Loucy (cell line): ENCODE data around the gene KCNJ5.

ENCODE experiments used
- EZH2phosphoT487 ChIP-seq: fragments of 200-600 bp; IDR thresholded peaks from 2 replicates; pipeline ENCODE4 v1.6.1; 2018; ENCODE audit warnings: antibody characterized with exemption, mild to moderate bottlenecking, moderate library complexity, borderline replicate concordance
- TF ChIP-seq, protein P1 (sequence below): fragments of 200-600 bp; sonication (generic); conservative IDR thresholded peaks from 2 replicates; pipeline ENCODE4 v1.5.1; 2014; ENCODE audit warnings: mild to moderate bottlenecking, antibody characterized with exemption, low read length

- TF ChIP-seq, protein P1, sequence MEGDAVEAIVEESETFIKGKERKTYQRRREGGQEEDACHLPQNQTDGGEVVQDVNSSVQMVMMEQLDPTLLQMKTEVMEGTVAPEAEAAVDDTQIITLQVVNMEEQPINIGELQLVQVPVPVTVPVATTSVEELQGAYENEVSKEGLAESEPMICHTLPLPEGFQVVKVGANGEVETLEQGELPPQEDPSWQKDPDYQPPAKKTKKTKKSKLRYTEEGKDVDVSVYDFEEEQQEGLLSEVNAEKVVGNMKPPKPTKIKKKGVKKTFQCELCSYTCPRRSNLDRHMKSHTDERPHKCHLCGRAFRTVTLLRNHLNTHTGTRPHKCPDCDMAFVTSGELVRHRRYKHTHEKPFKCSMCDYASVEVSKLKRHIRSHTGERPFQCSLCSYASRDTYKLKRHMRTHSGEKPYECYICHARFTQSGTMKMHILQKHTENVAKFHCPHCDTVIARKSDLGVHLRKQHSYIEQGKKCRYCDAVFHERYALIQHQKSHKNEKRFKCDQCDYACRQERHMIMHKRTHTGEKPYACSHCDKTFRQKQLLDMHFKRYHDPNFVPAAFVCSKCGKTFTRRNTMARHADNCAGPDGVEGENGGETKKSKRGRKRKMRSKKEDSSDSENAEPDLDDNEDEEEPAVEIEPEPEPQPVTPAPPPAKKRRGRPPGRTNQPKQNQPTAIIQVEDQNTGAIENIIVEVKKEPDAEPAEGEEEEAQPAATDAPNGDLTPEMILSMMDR = peak; percentile 67
- TF ChIP-seq EZH2phosphoT487 = no peak
Measured at GRCh38 chr11:128859563-128860441, 31.4 kb upstream of the KCNJ5 start.
